ENCODE measurements around the gene NXF1. TPM values are rescaled to one million over a fixed set of nuclear protein-coding genes. Genes with fewer than 3 reads are reported as not detected.

The NXF1 gene
- polyA plus RNA-seq, 1 donor (not counting 4 experiments of a cell fraction or from before 2014, with no cell fraction given), result 25.3 TPM

DNA sequence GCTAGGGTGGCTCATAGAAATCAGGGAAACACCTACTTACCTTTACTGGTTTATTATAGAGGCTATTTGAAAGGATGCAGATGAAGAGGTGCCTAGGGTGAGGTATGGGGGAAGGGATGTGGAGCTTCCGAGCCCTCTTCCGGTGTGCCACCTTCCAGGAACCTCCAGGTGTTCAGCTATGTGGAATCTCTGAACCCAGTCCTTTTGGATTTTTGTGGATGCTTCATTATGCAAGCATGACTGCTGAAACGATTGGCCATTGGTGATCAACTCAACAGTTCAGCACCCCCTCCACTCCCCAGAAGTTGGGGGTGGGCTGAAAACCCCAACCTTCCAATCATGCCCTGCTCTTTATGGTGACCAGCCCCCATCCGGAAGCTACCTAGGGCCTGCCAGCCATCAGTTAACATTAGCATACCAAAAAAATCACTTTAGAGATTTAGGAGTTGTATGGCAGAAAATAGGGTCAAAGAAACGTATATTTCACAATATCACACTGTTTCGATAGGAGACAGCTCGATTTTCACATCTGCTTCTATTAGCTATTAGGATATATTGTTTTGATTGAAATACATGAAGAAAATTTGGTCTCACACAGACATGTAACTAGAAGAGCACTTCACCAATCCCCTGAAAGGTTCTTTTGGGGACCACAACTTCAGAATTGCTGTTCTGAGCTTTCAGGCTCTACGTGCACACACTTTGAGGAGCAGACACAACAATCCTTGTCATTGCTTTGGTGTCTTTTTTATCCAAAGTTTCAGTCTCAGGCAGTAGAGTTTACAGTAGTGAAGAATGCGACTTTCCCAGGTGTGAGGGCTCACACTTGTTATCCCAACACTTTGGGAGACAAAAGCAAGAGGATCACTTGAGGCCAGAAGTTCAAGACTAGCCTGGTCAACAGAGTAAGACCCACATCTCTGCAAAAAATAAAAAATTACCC, 47.1 kb downstream of the NXF1 start:
- H3K27ac ChIP-seq (ENCODE audit: control insufficient read depth, insufficient read depth, low read length), result no peak overlapping the region
- H3K9me3 ChIP-seq (ENCODE audit: control insufficient read depth, low read depth, low read length), result no peaks in the 10 kb centered on the region
- H3K36me3 ChIP-seq (ENCODE audit: control insufficient read depth in 2 of 2, extremely low read depth in 1 of 2, insufficient read depth in 2 of 2, low read length in 2 of 2), result peaks cover 2% of the 10 kb centered on the region in 2 experiments
- no peaks in the 10 kb centered on the region for H4K20me1 ChIP-seq (ENCODE audit: control insufficient read depth, extremely low read depth, insufficient read depth, low read length)
- H3K4me2 ChIP-seq (ENCODE audit: control insufficient read depth, extremely low read depth, insufficient read depth, low read depth, low read length), result no peak overlapping the region
- no peak for TF ChIP-seq EZH2 (IDR thresholded peaks at IDR 0.05; ENCODE audit: low read length)
- TF ChIP-seq, protein P1, sequence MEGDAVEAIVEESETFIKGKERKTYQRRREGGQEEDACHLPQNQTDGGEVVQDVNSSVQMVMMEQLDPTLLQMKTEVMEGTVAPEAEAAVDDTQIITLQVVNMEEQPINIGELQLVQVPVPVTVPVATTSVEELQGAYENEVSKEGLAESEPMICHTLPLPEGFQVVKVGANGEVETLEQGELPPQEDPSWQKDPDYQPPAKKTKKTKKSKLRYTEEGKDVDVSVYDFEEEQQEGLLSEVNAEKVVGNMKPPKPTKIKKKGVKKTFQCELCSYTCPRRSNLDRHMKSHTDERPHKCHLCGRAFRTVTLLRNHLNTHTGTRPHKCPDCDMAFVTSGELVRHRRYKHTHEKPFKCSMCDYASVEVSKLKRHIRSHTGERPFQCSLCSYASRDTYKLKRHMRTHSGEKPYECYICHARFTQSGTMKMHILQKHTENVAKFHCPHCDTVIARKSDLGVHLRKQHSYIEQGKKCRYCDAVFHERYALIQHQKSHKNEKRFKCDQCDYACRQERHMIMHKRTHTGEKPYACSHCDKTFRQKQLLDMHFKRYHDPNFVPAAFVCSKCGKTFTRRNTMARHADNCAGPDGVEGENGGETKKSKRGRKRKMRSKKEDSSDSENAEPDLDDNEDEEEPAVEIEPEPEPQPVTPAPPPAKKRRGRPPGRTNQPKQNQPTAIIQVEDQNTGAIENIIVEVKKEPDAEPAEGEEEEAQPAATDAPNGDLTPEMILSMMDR (optimal IDR thresholded peaks at IDR 0.05 in 1 of 3, IDR thresholded peaks at IDR 0.05 in 1 of 3, conservative IDR thresholded peaks at IDR 0.05 in 1 of 3; ENCODE audit: extremely low read depth in 1 of 3, insufficient read depth in 2 of 3, low read length in 3 of 3), result no peak
- H3K4me1 ChIP-seq (ENCODE audit: control insufficient read depth, extremely low read depth, insufficient read depth, low read length), result peaks cover 20% of the 10 kb centered on the region
- peaks cover 2% of the 10 kb centered on the region for H3K9me1 ChIP-seq (ENCODE audit: control insufficient read depth, extremely low read depth, insufficient read depth, low read length)
- H3K79me2 ChIP-seq (ENCODE audit: control insufficient read depth, insufficient read depth, low read length), result peaks cover 16% of the 10 kb centered on the region
- no peak overlapping the region for H3K4me3 ChIP-seq (ENCODE audit: control insufficient read depth in 2 of 3, extremely low read depth in 1 of 3, insufficient read depth in 2 of 3, low read depth in 1 of 3, low read length in 3 of 3)
- H2AFZ ChIP-seq (ENCODE audit: control insufficient read depth, low read length), result no peak overlapping the region
- dilution Hi-C loops (cut with MboI; ENCODE audit: extremely low pct_ligation_motif_present, low sequenced_read_pairs), result no loop called here
- H3K27me3 ChIP-seq (ENCODE audit: control insufficient read depth, extremely low read depth, insufficient read depth, low read length), result no peaks in the 10 kb centered on the region
- no peak for FAIRE-seq
- no peak overlapping the region for H3K9ac ChIP-seq (ENCODE audit: control insufficient read depth, extremely low read depth, insufficient read depth, low read length)
- DNase-seq (ENCODE audit: low read depth, low spot score), result no peak

DNA sequence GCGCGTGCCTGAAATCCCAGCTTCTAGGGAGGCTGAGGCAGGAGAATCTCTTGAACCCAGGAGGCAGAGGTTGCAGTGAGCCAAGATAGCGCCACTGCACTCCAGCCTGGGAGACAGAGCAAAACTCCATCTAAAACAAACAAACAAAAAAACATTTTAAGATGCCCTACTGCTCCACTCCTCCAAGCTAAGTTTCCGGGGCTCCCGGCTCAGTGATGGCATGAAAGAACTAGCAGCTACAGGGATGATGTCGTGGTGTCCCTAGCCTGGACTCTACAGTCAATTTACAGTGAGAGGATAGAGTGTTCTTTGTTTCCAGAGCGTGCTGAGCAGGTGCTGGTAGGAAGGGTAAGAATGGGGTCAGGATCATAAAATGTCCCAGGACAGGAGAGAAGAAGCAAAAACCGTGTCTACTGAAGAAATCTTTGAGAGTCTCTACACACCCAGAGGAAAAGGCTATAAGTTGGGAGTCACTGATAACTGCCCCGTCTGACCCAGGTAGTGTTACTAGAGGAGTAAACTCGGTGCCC, 50.1 kb downstream of the NXF1 start:
- no peaks in the 10 kb centered on the region for H4K20me1 ChIP-seq (ENCODE audit: control insufficient read depth, extremely low read depth, insufficient read depth, low read length)
- H3K9me3 ChIP-seq (ENCODE audit: control insufficient read depth, low read depth, low read length), result no peaks in the 10 kb centered on the region
- no peak overlapping the region for H3K27ac ChIP-seq (ENCODE audit: control insufficient read depth, insufficient read depth, low read length)
- no peak overlapping the region for H3K9ac ChIP-seq (ENCODE audit: control insufficient read depth, extremely low read depth, insufficient read depth, low read length)
- DNase-seq (ENCODE audit: low read depth, low spot score), result no peak
- no peak overlapping the region for H3K4me3 ChIP-seq (ENCODE audit: control insufficient read depth in 2 of 3, extremely low read depth in 1 of 3, insufficient read depth in 2 of 3, low read depth in 1 of 3, low read length in 3 of 3)
- TF ChIP-seq, protein P1 (optimal IDR thresholded peaks at IDR 0.05 in 1 of 3, IDR thresholded peaks at IDR 0.05 in 1 of 3, conservative IDR thresholded peaks at IDR 0.05 in 1 of 3; ENCODE audit: extremely low read depth in 1 of 3, insufficient read depth in 2 of 3, low read length in 3 of 3), result no peak
- no peak for TF ChIP-seq EZH2 (IDR thresholded peaks at IDR 0.05; ENCODE audit: low read length)
- no peak overlapping the region for H3K4me2 ChIP-seq (ENCODE audit: control insufficient read depth, extremely low read depth, insufficient read depth, low read depth, low read length)
- peaks cover 9 to 15% of the 10 kb centered on the region in 2 experiments for H3K36me3 ChIP-seq (ENCODE audit: control insufficient read depth in 2 of 2, extremely low read depth in 1 of 2, insufficient read depth in 2 of 2, low read length in 2 of 2)
- peaks cover 11% of the 10 kb centered on the region for H3K4me1 ChIP-seq (ENCODE audit: control insufficient read depth, extremely low read depth, insufficient read depth, low read length)
- no peaks in the 10 kb centered on the region for H3K27me3 ChIP-seq (ENCODE audit: control insufficient read depth, extremely low read depth, insufficient read depth, low read length)
- H3K9me1 ChIP-seq (ENCODE audit: control insufficient read depth, extremely low read depth, insufficient read depth, low read length), result peaks cover 2% of the 10 kb centered on the region
- dilution Hi-C loops (cut with MboI; ENCODE audit: extremely low pct_ligation_motif_present, low sequenced_read_pairs), result no loop called here
- peaks cover 16% of the 10 kb centered on the region for H3K79me2 ChIP-seq (ENCODE audit: control insufficient read depth, insufficient read depth, low read length)
- FAIRE-seq, result no peak
- no peak overlapping the region for H2AFZ ChIP-seq (ENCODE audit: control insufficient read depth, low read length)
